OCI-LY1 (cell line): ENCODE data around the gene KLHL29.

Experiments
- H2AFZ ChIP-seq: fragments of 200-600 bp; sonication (generic), shearing (Covaris generic); 2 replicates; pipeline ENCODE4 v1.6.0; 2014; ENCODE audit warnings: antibody characterized with exemption, mild to moderate bottlenecking, low read length
- H3F3A ChIP-seq: fragments of 200-600 bp; sonication (generic), shearing (Covaris generic); 2 replicates; pipeline ENCODE4 v1.6.0; 2014; ENCODE audit warnings: mild to moderate bottlenecking, antibody characterized with exemption, low read length, moderate library complexity; ENCODE audit not compliant: insufficient read depth
- H3K27ac ChIP-seq: fragments of 200-600 bp; sonication (generic); 2 replicates; pipeline ENCODE4 v1.5.1; 2014; ENCODE audit warnings: low read length, mixed run types, mild to moderate bottlenecking, low read depth; ENCODE audit not compliant: poor library complexity, severe bottlenecking
- H3K27me3 ChIP-seq: fragments of 200-600 bp; sonication (generic); 2 replicates; pipeline ENCODE4 v1.6.0; 2014; ENCODE audit warnings: antibody characterized with exemption, mild to moderate bottlenecking, low read length, moderate library complexity; ENCODE audit not compliant: insufficient read depth
- H3K36me3 ChIP-seq: fragments of 200-600 bp; sonication (generic); 2 replicates; pipeline ENCODE4 v1.6.1; 2014; ENCODE audit warnings: mild to moderate bottlenecking, antibody characterized with exemption, low read length, moderate library complexity, mixed read lengths; ENCODE audit not compliant: insufficient read depth
- H3K4me1 ChIP-seq: fragments of 200-600 bp; sonication (generic); 2 replicates; pipeline ENCODE4 v1.5.1; 2014; ENCODE audit warnings: mild to moderate bottlenecking, low read length, moderate library complexity; ENCODE audit not compliant: insufficient read depth, severe bottlenecking
- H3K4me2 ChIP-seq: fragments of 200-600 bp; sonication (generic), shearing (Covaris generic); 2 replicates; pipeline ENCODE4 v1.6.1; 2014; ENCODE audit warnings: low read length
- H3K4me3 ChIP-seq: fragments of 200-600 bp; sonication (generic); 2 replicates; pipeline ENCODE4 v1.5.1; 2014; ENCODE audit warnings: low read length, low read depth, mild to moderate bottlenecking, mixed read lengths; ENCODE audit not compliant: poor library complexity, severe bottlenecking
- H3K79me2 ChIP-seq: fragments of 200-600 bp; shearing (Covaris generic); 2 replicates; pipeline ENCODE4 v1.6.1; 2016; ENCODE audit warnings: mixed run types, low read length, mixed read lengths; ENCODE audit not compliant: insufficient read depth
- H3K9ac ChIP-seq: fragments of 200-600 bp; sonication (generic), shearing (Covaris generic); 2 replicates; pipeline ENCODE4 v1.6.1; 2014; ENCODE audit warnings: mild to moderate bottlenecking, low read length, mixed read lengths
- H3K9me2 ChIP-seq: fragments of 200-600 bp; sonication (generic), shearing (Covaris generic); 2 replicates; pipeline ENCODE4 v1.6.1; 2014; ENCODE audit warnings: low read depth, mild to moderate bottlenecking, low read length, mixed read lengths
- H3K9me3 ChIP-seq: fragments of 200-600 bp; shearing (Covaris generic); 2 replicates; pipeline ENCODE4 v1.6.1; 2014; ENCODE audit warnings: low read length, mixed read lengths
- H4K20me1 ChIP-seq: fragments of 200-600 bp; sonication (generic), shearing (Covaris generic); 2 replicates; pipeline ENCODE4 v1.6.0; 2016; ENCODE audit warnings: mild to moderate bottlenecking, low read length; ENCODE audit not compliant: insufficient read depth
- CTCF ChIP-seq: fragments of 200-600 bp; sonication (generic), shearing (Covaris generic); IDR thresholded peaks from 2 replicates; pipeline ENCODE4 v1.5.1; 2017; ENCODE audit warnings: mild to moderate bottlenecking, antibody characterized with exemption, low read length, moderate library complexity, mixed read lengths
- EZH2 ChIP-seq: fragments of 200-600 bp; sonication (generic), shearing (Covaris generic); IDR thresholded peaks from 2 replicates; pipeline ENCODE4 v1.8.0; 2017; ENCODE audit warnings: borderline replicate concordance, mixed run types, mild to moderate bottlenecking, antibody characterized with exemption, low read length, moderate library complexity, mixed read lengths

The KLHL29 gene

GRCh38 chr2:23532391-23533337 lies 147.7 kb downstream of the KLHL29 start:
- H3K36me3 ChIP-seq = no peaks in the 10 kb centered on the region
- TF ChIP-seq CTCF (no peak), EZH2 (no peak)
- H3K4me1 ChIP-seq = no peaks in the 10 kb centered on the region
- H3K79me2 ChIP-seq = no peaks in the 10 kb centered on the region
- H3K9ac ChIP-seq = no peak overlapping the region
- no peaks in the 10 kb centered on the region for H4K20me1 ChIP-seq
- no peak overlapping the region for H2AFZ ChIP-seq
- H3K9me3 ChIP-seq = no peaks in the 10 kb centered on the region
- H3K4me2 ChIP-seq = no peak overlapping the region
- no peak overlapping the region for H3K27ac ChIP-seq
- H3K4me3 ChIP-seq = no peak overlapping the region
- H3K9me2 ChIP-seq = no peaks in the 10 kb centered on the region
- H3K27me3 ChIP-seq = 0 out of 2 replicates have a peak, but pooled peaks cover 5% of the 10 kb centered on the region
- no peaks in the 10 kb centered on the region for H3F3A ChIP-seq

- H3K9me3 ChIP-seq = no peaks in the 10 kb centered on the region
- H3K36me3 ChIP-seq = no peaks in the 10 kb centered on the region
- 0 out of 2 replicates have a peak, but pooled peaks cover 7% of the 10 kb centered on the region for H3K27me3 ChIP-seq
- no peak overlapping the region for H2AFZ ChIP-seq
- no peaks in the 10 kb centered on the region for H3K4me1 ChIP-seq
- no peaks in the 10 kb centered on the region for H4K20me1 ChIP-seq
- no peaks in the 10 kb centered on the region for H3F3A ChIP-seq
- TF ChIP-seq EZH2 (no peak), CTCF (no peak)
- no peak overlapping the region for H3K4me2 ChIP-seq
- H3K9ac ChIP-seq = no peak overlapping the region
- no peak overlapping the region for H3K4me3 ChIP-seq
- no peaks in the 10 kb centered on the region for H3K9me2 ChIP-seq
- no peaks in the 10 kb centered on the region for H3K79me2 ChIP-seq
- no peak overlapping the region for H3K27ac ChIP-seq
These were observed 148.3 kb downstream of the KLHL29 start for GRCh38 chr2:23533338-23533695.

- no peaks in the 10 kb centered on the region for H3K4me1 ChIP-seq
- H3K9me3 ChIP-seq = no peaks in the 10 kb centered on the region
- no peak overlapping the region for H3K9ac ChIP-seq
- H3K4me3 ChIP-seq = no peak overlapping the region
- no peaks in the 10 kb centered on the region for H3K36me3 ChIP-seq
- H3K9me2 ChIP-seq = no peaks in the 10 kb centered on the region
- no peaks in the 10 kb centered on the region for H3K79me2 ChIP-seq
- H3K27ac ChIP-seq = no peak overlapping the region
- no peak overlapping the region for H3K4me2 ChIP-seq
- 0 out of 2 replicates have a peak, but pooled peaks cover 14% of the 10 kb centered on the region for H3K27me3 ChIP-seq
- TF ChIP-seq EZH2 (no peak), CTCF (no peak)
- no peaks in the 10 kb centered on the region for H4K20me1 ChIP-seq
- 0 out of 2 replicates have a peak, but pooled peaks cover 2% of the 10 kb centered on the region for H3F3A ChIP-seq
- no peak overlapping the region for H2AFZ ChIP-seq
These were observed 149.8 kb downstream of the KLHL29 start for GRCh38 chr2:23534771-23535170.
